ENCODE results near the gene TWIST1. TPM values are rescaled to one million over a fixed set of nuclear protein-coding genes. Genes with fewer than 3 reads are reported as not detected.

The TWIST1 gene
- total RNA-seq, 1 experiment from 2014 or later: not detected

DNA sequence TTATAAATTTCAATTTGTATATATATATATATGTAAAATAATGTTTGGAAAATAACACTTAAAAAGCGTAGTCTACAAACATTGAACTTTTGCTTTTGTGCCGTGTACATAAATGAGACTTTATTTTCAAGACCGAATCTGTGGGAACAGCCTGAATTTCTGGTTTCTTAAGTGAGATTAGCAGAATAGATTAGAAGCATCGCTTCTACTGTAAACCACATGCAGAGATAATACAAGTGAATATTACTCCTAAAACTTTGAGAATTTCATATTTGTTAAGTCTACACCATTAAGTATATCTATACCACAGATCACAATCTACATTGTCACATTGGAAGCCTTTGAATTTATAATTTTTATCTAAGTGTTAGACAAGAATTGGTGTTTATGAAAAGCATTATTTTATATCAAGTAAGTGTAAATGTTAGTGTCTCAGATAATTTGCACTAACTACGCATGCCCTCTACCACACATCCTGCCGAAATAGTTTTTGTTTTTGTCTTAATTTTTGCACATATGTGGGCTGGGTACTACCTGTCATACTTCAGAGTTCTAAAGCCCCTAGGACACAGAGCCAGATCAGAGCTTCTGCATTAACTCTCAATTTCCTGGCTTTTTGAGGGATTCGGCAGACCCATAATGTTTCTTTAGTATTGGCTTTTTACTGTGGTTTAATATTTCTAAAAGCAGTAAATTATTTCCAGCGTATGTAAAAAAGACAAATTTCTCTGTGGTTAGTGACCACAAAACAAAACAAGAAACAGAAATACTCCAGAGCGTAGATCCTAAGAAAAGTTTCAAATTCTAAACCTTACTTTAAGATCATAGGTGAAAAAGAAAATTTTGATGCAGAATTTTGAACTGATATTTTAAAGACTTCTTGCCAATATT, 20.0 kb downstream of the TWIST1 start:
- intact Hi-C loops (cut with micrococcal nuclease; ENCODE audit: unreplicated experiment): no loop called here
- H3K4me1 ChIP-seq (ENCODE audit: control insufficient read depth, insufficient read depth, low read length): no peaks in the 10 kb centered on the region
- ATAC-seq (no peak), DNase-seq (ENCODE audit: low read depth, low spot score) (no peak)
- H3K36me3 ChIP-seq (ENCODE audit: control insufficient read depth, insufficient read depth, low read length): no peaks in the 10 kb centered on the region
- no TSS peak for BruUV-seq (replicated peaks)
- no peak overlapping the region for H3K4me3 ChIP-seq (ENCODE audit: low read depth in 2 of 2, low read length in 2 of 2)
- no peaks in the 10 kb centered on the region for H3K27me3 ChIP-seq (ENCODE audit: control insufficient read depth, insufficient read depth, low read length)
- H3K9me3 ChIP-seq (ENCODE audit: control insufficient read depth, insufficient read depth, low read depth, low read length): no peaks in the 10 kb centered on the region
- ChIA-PET CTCF (no interaction called here), POLR2A (no interaction called here)
- TF ChIP-seq CTCF (IDR thresholded peaks at IDR 0.05) (no peak), POLR2AphosphoS5 (IDR thresholded peaks at IDR 0.05; ENCODE audit: low read depth, low read length) (no peak), SIN3A (IDR thresholded peaks at IDR 0.05; ENCODE audit: borderline replicate concordance, insufficient read depth, low read depth, low read length) (no peak), TCF7L2 (IDR thresholded peaks at IDR 0.05; ENCODE audit: low read depth, low read length) (no peak)
- TF ChIP-seq, protein P1, sequence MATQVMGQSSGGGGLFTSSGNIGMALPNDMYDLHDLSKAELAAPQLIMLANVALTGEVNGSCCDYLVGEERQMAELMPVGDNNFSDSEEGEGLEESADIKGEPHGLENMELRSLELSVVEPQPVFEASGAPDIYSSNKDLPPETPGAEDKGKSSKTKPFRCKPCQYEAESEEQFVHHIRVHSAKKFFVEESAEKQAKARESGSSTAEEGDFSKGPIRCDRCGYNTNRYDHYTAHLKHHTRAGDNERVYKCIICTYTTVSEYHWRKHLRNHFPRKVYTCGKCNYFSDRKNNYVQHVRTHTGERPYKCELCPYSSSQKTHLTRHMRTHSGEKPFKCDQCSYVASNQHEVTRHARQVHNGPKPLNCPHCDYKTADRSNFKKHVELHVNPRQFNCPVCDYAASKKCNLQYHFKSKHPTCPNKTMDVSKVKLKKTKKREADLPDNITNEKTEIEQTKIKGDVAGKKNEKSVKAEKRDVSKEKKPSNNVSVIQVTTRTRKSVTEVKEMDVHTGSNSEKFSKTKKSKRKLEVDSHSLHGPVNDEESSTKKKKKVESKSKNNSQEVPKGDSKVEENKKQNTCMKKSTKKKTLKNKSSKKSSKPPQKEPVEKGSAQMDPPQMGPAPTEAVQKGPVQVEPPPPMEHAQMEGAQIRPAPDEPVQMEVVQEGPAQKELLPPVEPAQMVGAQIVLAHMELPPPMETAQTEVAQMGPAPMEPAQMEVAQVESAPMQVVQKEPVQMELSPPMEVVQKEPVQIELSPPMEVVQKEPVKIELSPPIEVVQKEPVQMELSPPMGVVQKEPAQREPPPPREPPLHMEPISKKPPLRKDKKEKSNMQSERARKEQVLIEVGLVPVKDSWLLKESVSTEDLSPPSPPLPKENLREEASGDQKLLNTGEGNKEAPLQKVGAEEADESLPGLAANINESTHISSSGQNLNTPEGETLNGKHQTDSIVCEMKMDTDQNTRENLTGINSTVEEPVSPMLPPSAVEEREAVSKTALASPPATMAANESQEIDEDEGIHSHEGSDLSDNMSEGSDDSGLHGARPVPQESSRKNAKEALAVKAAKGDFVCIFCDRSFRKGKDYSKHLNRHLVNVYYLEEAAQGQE (IDR thresholded peaks at IDR 0.05; ENCODE audit: insufficient read depth in 1 of 2, low read depth in 2 of 2, low read length in 1 of 2): no peak
- no peak overlapping the region for H3K27ac ChIP-seq (ENCODE audit: low read length)
- in situ Hi-C loops (cut with HindIII; ENCODE audit: low pct_unique_long_range_greater_than_20kb, low sequenced_read_pairs): no loop called here

GRCh38 chr7:19095353-19095860, 22.0 kb downstream of the TWIST1 start:
- H3K9me3 ChIP-seq (ENCODE audit: control insufficient read depth, insufficient read depth, low read depth, low read length): no peaks in the 10 kb centered on the region
- ChIA-PET POLR2A (no interaction called here), CTCF (no interaction called here)
- intact Hi-C loops (cut with micrococcal nuclease; ENCODE audit: unreplicated experiment) (no loop called here), in situ Hi-C loops (cut with HindIII; ENCODE audit: low pct_unique_long_range_greater_than_20kb, low sequenced_read_pairs) (no loop called here)
- H3K4me3 ChIP-seq (ENCODE audit: low read depth in 2 of 2, low read length in 2 of 2): no peak overlapping the region
- no peak for ATAC-seq
- no TSS peak for BruUV-seq (replicated peaks)
- no peaks in the 10 kb centered on the region for H3K27me3 ChIP-seq (ENCODE audit: control insufficient read depth, insufficient read depth, low read length)
- no peaks in the 10 kb centered on the region for H3K4me1 ChIP-seq (ENCODE audit: control insufficient read depth, insufficient read depth, low read length)
- no peaks in the 10 kb centered on the region for H3K36me3 ChIP-seq (ENCODE audit: control insufficient read depth, insufficient read depth, low read length)
- no peak overlapping the region for H3K27ac ChIP-seq (ENCODE audit: low read length)
- DNase-seq (ENCODE audit: low read depth, low spot score): no peak
- TF ChIP-seq CTCF (IDR thresholded peaks at IDR 0.05): no peak
- TF ChIP-seq SIN3A (IDR thresholded peaks at IDR 0.05; ENCODE audit: borderline replicate concordance, insufficient read depth, low read depth, low read length): no peak
- TF ChIP-seq TCF7L2 (IDR thresholded peaks at IDR 0.05; ENCODE audit: low read depth, low read length): no peak
- TF ChIP-seq, protein P1 (IDR thresholded peaks at IDR 0.05; ENCODE audit: insufficient read depth in 1 of 2, low read depth in 2 of 2, low read length in 1 of 2): no peak
- TF ChIP-seq POLR2AphosphoS5 (IDR thresholded peaks at IDR 0.05; ENCODE audit: low read depth, low read length): no peak
